Epithelial cell of esophagus (primary cell): ENCODE results near the gene INO80.
"Not testable (repeated sequence)": the region's sequence is repeated elsewhere in the genome, so short reads cannot be mapped to it uniquely, and the experiment has no call there.

Source experiments
- DNase-seq: peaks from one replicate; pipeline ENCODE4 v3.0.0; 2010; ENCODE audit warnings: low read depth
- H3K4me3 ChIP-seq: 2 replicates; pipeline ENCODE4 v1.5.1; 2011; ENCODE audit warnings: mild to moderate bottlenecking, low read length, control low read depth
- CTCF ChIP-seq: IDR thresholded peaks from 2 replicates; pipeline ENCODE4 v1.5.1; 2011; ENCODE audit warnings: low read depth, mild to moderate bottlenecking, low read length, control low read depth, inconsistent platforms; ENCODE audit not compliant: insufficient read depth; ENCODE audit errors: missing control alignments

Gene INO80

GRCh38 chr15:41151451-41152005, 35.4 kb upstream of the INO80 start:
- DNase-seq: no peak
- TF ChIP-seq CTCF: no peak
- H3K4me3 ChIP-seq: no peak overlapping the region

- no peak overlapping the region for H3K4me3 ChIP-seq
- DNase-seq: no peak
- TF ChIP-seq CTCF: no peak
Observed at GRCh38 chr15:41150279-41150678, 34.2 kb upstream of the INO80 start.

GRCh38 chr15:41148065-41148464, 32.0 kb upstream of the INO80 start:
- DNase-seq: no peak
- no peak overlapping the region for H3K4me3 ChIP-seq
- no peak for TF ChIP-seq CTCF

- TF ChIP-seq CTCF: no peak
- DNase-seq: no peak
- no peak overlapping the region for H3K4me3 ChIP-seq
Observed at GRCh38 chr15:41139619-41140018, 23.5 kb upstream of the INO80 start.

GRCh38 chr15:41139112-41139511, 23.0 kb upstream of the INO80 start:
- peak; percentile 91 for DNase-seq
- not testable (repeated sequence) for H3K4me3 ChIP-seq

- peak; percentile 59 for DNase-seq
- H3K4me3 ChIP-seq: not testable (repeated sequence)
Observed at GRCh38 chr15:41135580-41135979, 19.5 kb upstream of the INO80 start.

- no peak for DNase-seq
- H3K4me3 ChIP-seq: no peak overlapping the region
- no peak for TF ChIP-seq CTCF
Observed at GRCh38 chr15:41133454-41133853, 17.4 kb upstream of the INO80 start.

GRCh38 chr15:41132094-41132493, 16.0 kb upstream of the INO80 start:
- H3K4me3 ChIP-seq, DNase-seq: not testable (repeated sequence)

- no peak overlapping the region for H3K4me3 ChIP-seq
- DNase-seq: no peak
- TF ChIP-seq CTCF: no peak
Observed at GRCh38 chr15:41128174-41128902, 12.3 kb upstream of the INO80 start.
